Endothelial cell of umbilical vein (primary cell): ENCODE results near the gene SLC25A21. TPM values are rescaled to one million over a fixed set of nuclear protein-coding genes. Genes with fewer than 3 reads are reported as not detected.

Experiments used
- BruUV-seq: library from RNA; stranded (reverse); fragments of 400-500 nt; replicated peaks from 2 replicates; lab custom pipeline; 2021; lab: Mats Ljungman, UMichigan
- CTCF ChIA-PET: fragments of 300-600, 350-600 bp; sonication (Branson Sonifier 250); formaldehyde crosslinking; loops from one replicate; lab custom pipeline; 2021; ENCODE audit warnings: antibody characterized with exemption, inconsistent platforms; lab: Charles Lee
- POLR2A ChIA-PET: fragments of 300-600, 350-600 bp; sonication (Branson Sonifier 250); formaldehyde crosslinking; loops from one replicate; lab custom pipeline; 2021; ENCODE audit warnings: antibody characterized with exemption, inconsistent platforms; lab: Charles Lee
- DNase-seq: peaks from one replicate; pipeline ENCODE4 v3.0.0-alpha.2; 2011; ENCODE audit warnings: low read depth, low spot score
- FAIRE-seq: peaks from 2 replicates; lab custom pipeline; 2011; peaks lifted over from hg19 to GRCh38; lab: Jason Lieb, UNC
- H2AFZ ChIP-seq: 2 replicates; pipeline ENCODE4 v1.6.0; 2012; ENCODE audit warnings: low read depth, low read length, control low read depth, inconsistent platforms
- H3K27ac ChIP-seq: 2 replicates; pipeline ENCODE4 v1.5.1; 2011; ENCODE audit warnings: low read depth, mild to moderate bottlenecking, control low read depth, low read length, moderate library complexity; ENCODE audit not compliant: insufficient read depth
- H3K27me3 ChIP-seq, 2 experiments: 2 replicates each; pipeline versions ENCODE4 v1.6.0 to v1.6.1; 2011; ENCODE audit warnings: low read length in 2 of 2, mixed read lengths in 1 of 2; ENCODE audit not compliant: control insufficient read depth in 2 of 2, insufficient read depth in 2 of 2
- H3K36me3 ChIP-seq, 2 experiments: 2 replicates in 1 of 2; 3 replicates in 1 of 2; pipeline ENCODE4 v1.5.1; 2011; ENCODE audit warnings: low read length in 2 of 2, mild to moderate bottlenecking in 1 of 2, moderate library complexity in 1 of 2; ENCODE audit not compliant: control insufficient read depth in 2 of 2, insufficient read depth in 2 of 2; ENCODE audit errors: extremely low read depth in 1 of 2
- H3K4me1 ChIP-seq: 3 replicates; pipeline ENCODE4 v1.5.1; 2011; ENCODE audit warnings: mild to moderate bottlenecking, low read length; ENCODE audit not compliant: control insufficient read depth, insufficient read depth; ENCODE audit errors: extremely low read depth
- H3K4me2 ChIP-seq: 2 replicates; pipeline ENCODE4 v1.6.1; 2011; ENCODE audit warnings: low read length, control low read depth, mixed read lengths; ENCODE audit not compliant: insufficient read depth
- H3K4me3 ChIP-seq, 3 experiments: fragments of 200-600 bp in 1 of 3; sonication (generic), shearing (Covaris generic) in 1 of 3; replicated peaks in 1 of 3; 2 replicates each; pipeline ENCODE4 v1.5.1; 2011 to 2016; ENCODE audit warnings: control low read depth in 3 of 3, low read length in 3 of 3, mild to moderate bottlenecking in 2 of 3, inconsistent platforms in 1 of 3, low read depth in 1 of 3, moderate library complexity in 1 of 3; ENCODE audit not compliant: insufficient read depth in 1 of 3
- H3K79me2 ChIP-seq: 2 replicates; pipeline ENCODE4 v1.6.0; 2012; ENCODE audit warnings: low read length, inconsistent platforms; ENCODE audit not compliant: control insufficient read depth, insufficient read depth
- H3K9ac ChIP-seq: replicated peaks from 2 replicates; pipeline ENCODE3; 2011; ENCODE audit warnings: low read length, control low read depth; ENCODE audit not compliant: insufficient read depth; ENCODE audit errors: extremely low read depth
- H3K9me1 ChIP-seq: replicated peaks from 3 replicates; pipeline ENCODE4 v1.6.0; 2011; ENCODE audit warnings: mild to moderate bottlenecking, low read length; ENCODE audit not compliant: control insufficient read depth, insufficient read depth; ENCODE audit errors: extremely low read depth
- H3K9me3 ChIP-seq: replicated peaks from 2 replicates; pipeline ENCODE4 v1.5.1; 2012; ENCODE audit warnings: low read length, inconsistent platforms; ENCODE audit not compliant: control insufficient read depth, insufficient read depth
- H4K20me1 ChIP-seq: replicated peaks from 2 replicates; pipeline ENCODE3; 2011; ENCODE audit warnings: mild to moderate bottlenecking, low read length; ENCODE audit not compliant: control insufficient read depth, insufficient read depth; ENCODE audit errors: extremely low read depth
- EZH2 ChIP-seq: IDR thresholded peaks from 2 replicates; pipeline ENCODE4 v1.6.1; 2012; ENCODE audit warnings: borderline replicate concordance, low read depth, mild to moderate bottlenecking, moderate library complexity, low read length, inconsistent platforms; ENCODE audit not compliant: severe bottlenecking
- FOS ChIP-seq: IDR thresholded peaks from 2 replicates; pipeline ENCODE4 v1.6.1; 2011; ENCODE audit warnings: mild to moderate bottlenecking, low read length, moderate library complexity, borderline replicate concordance; ENCODE audit not compliant: insufficient read depth
- GATA2 ChIP-seq: IDR thresholded peaks from 2 replicates; pipeline ENCODE4 v1.7.0; 2011; ENCODE audit warnings: low read depth, mild to moderate bottlenecking, moderate library complexity, mixed read lengths, low read length; ENCODE audit not compliant: insufficient read length, insufficient read depth
- JUN ChIP-seq: IDR thresholded peaks from 2 replicates; pipeline ENCODE4 v1.6.1; 2011; ENCODE audit warnings: borderline replicate concordance, low read depth; ENCODE audit not compliant: insufficient read length, insufficient read depth
- MYC ChIP-seq: IDR thresholded peaks from one replicate; pipeline ENCODE4 v1.6.1; 2011; ENCODE audit warnings: mild to moderate bottlenecking, low read depth, low read length
- POLR2A ChIP-seq: IDR thresholded peaks from 2 replicates; pipeline ENCODE4 v1.6.1; 2012; ENCODE audit warnings: low read depth, mild to moderate bottlenecking, control low read depth, low read length
- POLR2AphosphoS5 ChIP-seq: IDR thresholded peaks from 2 replicates; pipeline ENCODE4 v1.6.1; 2012; ENCODE audit warnings: low read depth, mild to moderate bottlenecking, control low read depth, low read length, moderate library complexity; ENCODE audit not compliant: insufficient read depth
- dilution Hi-C: fragments of 300-500 bp; cut with MboI; formaldehyde crosslinking; loops from one replicate; pipeline ENCODE4 v1.15.0; 2019; ENCODE audit warnings: low sequenced_read_pairs; ENCODE audit not compliant: extremely low pct_ligation_motif_present
- intact Hi-C: fragments of 100-400 bp; cut with micrococcal nuclease; formaldehyde crosslinking; loops from one replicate; pipeline ENCODE4 v1.10.0; 2022
- polyA plus RNA-seq, 4 experiments: library from polyadenylated mRNA; depleted of rRNA in 3 of 4; stranded (reverse) in 3 of 4; unstranded in 1 of 4; fragments of >200 nt; gene quantifications; 2 replicates each; pipeline versions ENCODE4 v1.2.1 to v1.2.3, GENCODE V29; 2011 to 2012; ENCODE audit warnings: missing spikeins in 1 of 4
- total RNA-seq: library from RNA; stranded (reverse); gene quantifications from 2 replicates; pipeline ENCODE4 v1.2.3, GENCODE V29; 2021
- TF ChIP-seq, protein P1 (sequence below): IDR thresholded peaks from 2 replicates; pipeline ENCODE4 v1.6.1; 2011; ENCODE audit not compliant: insufficient read depth, insufficient read length
- TF ChIP-seq, protein P2 (sequence below), 2 donors: IDR thresholded peaks; 1 replicate in 1 of 2; 2 replicates in 1 of 2; pipeline ENCODE4 v1.5.1; 2011; ENCODE audit warnings: low read length in 2 of 2, mild to moderate bottlenecking in 2 of 2, moderate library complexity in 2 of 2, control low read depth in 1 of 2, inconsistent platforms in 1 of 2, low read depth in 1 of 2; ENCODE audit not compliant: insufficient read depth in 1 of 2; ENCODE audit errors: extremely low read depth in 1 of 2

SLC25A21 gene
- total and polyA plus RNA-seq, 2 donors (not counting 3 experiments of a cell fraction or from before 2014, with no cell fraction given): 0.98 to 1.4 TPM

DNA sequence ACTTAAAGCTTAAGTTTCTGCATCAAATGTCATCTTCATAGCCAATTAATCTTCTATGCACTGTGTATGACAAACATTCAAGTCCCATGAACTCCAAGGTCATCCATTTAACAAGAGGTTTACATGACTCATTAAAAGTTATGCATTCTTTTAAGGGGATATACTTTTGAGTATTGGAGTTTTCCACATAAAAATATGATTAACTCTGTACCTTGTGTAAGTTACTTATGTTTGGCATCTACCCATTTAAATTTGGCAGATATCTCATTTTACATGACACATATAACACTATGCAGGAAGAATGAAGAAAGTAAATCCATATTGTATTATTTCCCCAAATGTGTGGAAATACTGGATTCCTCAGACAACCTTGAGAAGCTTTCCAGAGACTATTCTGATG lies 270.5 kb downstream of the SLC25A21 start:
- no peak overlapping the region for H3K27ac ChIP-seq
- peaks cover 0 to 1% of the 10 kb centered on the region in 2 experiments for H3K27me3 ChIP-seq
- FAIRE-seq: no peak
- H3K79me2 ChIP-seq: no peaks in the 10 kb centered on the region
- TF ChIP-seq, protein P1, sequence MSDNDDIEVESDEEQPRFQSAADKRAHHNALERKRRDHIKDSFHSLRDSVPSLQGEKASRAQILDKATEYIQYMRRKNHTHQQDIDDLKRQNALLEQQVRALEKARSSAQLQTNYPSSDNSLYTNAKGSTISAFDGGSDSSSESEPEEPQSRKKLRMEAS: no peak
- TF ChIP-seq JUN (no peak), POLR2A (no peak), MYC (no peak), EZH2 (no peak), POLR2AphosphoS5 (no peak), GATA2 (no peak), FOS (no peak)
- TF ChIP-seq, protein P2, sequence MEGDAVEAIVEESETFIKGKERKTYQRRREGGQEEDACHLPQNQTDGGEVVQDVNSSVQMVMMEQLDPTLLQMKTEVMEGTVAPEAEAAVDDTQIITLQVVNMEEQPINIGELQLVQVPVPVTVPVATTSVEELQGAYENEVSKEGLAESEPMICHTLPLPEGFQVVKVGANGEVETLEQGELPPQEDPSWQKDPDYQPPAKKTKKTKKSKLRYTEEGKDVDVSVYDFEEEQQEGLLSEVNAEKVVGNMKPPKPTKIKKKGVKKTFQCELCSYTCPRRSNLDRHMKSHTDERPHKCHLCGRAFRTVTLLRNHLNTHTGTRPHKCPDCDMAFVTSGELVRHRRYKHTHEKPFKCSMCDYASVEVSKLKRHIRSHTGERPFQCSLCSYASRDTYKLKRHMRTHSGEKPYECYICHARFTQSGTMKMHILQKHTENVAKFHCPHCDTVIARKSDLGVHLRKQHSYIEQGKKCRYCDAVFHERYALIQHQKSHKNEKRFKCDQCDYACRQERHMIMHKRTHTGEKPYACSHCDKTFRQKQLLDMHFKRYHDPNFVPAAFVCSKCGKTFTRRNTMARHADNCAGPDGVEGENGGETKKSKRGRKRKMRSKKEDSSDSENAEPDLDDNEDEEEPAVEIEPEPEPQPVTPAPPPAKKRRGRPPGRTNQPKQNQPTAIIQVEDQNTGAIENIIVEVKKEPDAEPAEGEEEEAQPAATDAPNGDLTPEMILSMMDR (IDR thresholded peaks at IDR 0.05; ENCODE audit: extremely low read depth in 1 of 2, insufficient read depth in 1 of 2, low read depth in 1 of 2, low read length in 2 of 2): no peak
- H3K9me1 ChIP-seq: no peaks in the 10 kb centered on the region
- intact Hi-C loops (no loop called here), dilution Hi-C loops (no loop called here)
- no TSS peak for BruUV-seq
- no peaks in the 10 kb centered on the region for H3K36me3 ChIP-seq
- POLR2A ChIA-PET: no interaction called here
- H3K9ac ChIP-seq: no peak overlapping the region
- H4K20me1 ChIP-seq: no peaks in the 10 kb centered on the region
- no peak overlapping the region for H3K4me2 ChIP-seq
- H3K4me3 ChIP-seq: no peak overlapping the region
- H3K4me1 ChIP-seq: no peaks in the 10 kb centered on the region
- CTCF ChIA-PET: no interaction called here
- DNase-seq: no peak
- H2AFZ ChIP-seq: no peak overlapping the region
- no peaks in the 10 kb centered on the region for H3K9me3 ChIP-seq
